Fibroblast of mammary gland (primary cell): ENCODE measurements around the gene CHMP3.

ENCODE experiments used
- DNase-seq: peaks from one replicate; pipeline ENCODE4 v3.0.0-alpha.2; 2010; ENCODE audit warnings: low read depth
- H3K4me3 ChIP-seq: 2 replicates; pipeline ENCODE4 v1.5.1; 2011; ENCODE audit warnings: low read depth, mild to moderate bottlenecking, low read length, moderate library complexity; ENCODE audit not compliant: control insufficient read depth
- CTCF ChIP-seq: conservative IDR thresholded peaks from 2 replicates; pipeline ENCODE4 v1.5.1; 2011; ENCODE audit warnings: low read depth, low read length, inconsistent platforms; ENCODE audit not compliant: control insufficient read depth, insufficient read depth

The CHMP3 gene

DNA sequence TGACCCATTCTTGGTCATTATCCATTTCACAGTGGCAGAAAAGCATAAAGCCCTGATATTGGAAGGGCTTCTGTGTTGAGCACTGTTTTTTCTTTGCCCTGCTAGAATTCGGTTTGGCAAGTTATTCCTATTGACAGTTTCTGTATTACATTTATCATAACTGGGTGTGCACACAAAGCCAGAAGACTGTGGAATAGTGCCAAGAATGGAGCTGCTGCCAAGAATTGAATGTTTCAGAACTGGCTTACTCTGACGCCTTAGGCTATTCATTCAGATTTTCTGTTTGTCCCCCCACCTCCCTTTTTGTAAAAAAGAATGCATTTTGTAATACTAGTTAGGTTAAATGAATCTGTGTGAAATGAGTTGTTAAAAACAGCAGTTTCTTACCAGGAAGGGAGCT is 109.4 kb downstream of the CHMP3 start:
- no peak for TF ChIP-seq CTCF
- DNase-seq: peak; percentile 64
- H3K4me3 ChIP-seq: no peak overlapping the region
